CMK (cell line): ENCODE measurements around the gene PNLIPRP2.

ENCODE experiments used
- DNase-seq: peaks from one replicate; pipeline ENCODE4 v3.0.0-alpha.2; 2010; ENCODE audit warnings: low read depth

PNLIPRP2 gene

GRCh38 chr10:116612107-116612769, 8.5 kb upstream of the PNLIPRP2 start:
- no peak for DNase-seq

GRCh38 chr10:116613471-116613870, 7.3 kb upstream of the PNLIPRP2 start:
- DNase-seq = no peak

- no peak for DNase-seq
Measured at GRCh38 chr10:116614796-116615195, 6.0 kb upstream of the PNLIPRP2 start.

GRCh38 chr10:116615199-116615776, 5.5 kb upstream of the PNLIPRP2 start:
- no peak for DNase-seq

- no peak for DNase-seq
Measured at GRCh38 chr10:116621476-116621875, 723 bp downstream of the PNLIPRP2 start.

GRCh38 chr10:116621934-116622655, 1.3 kb downstream of the PNLIPRP2 start:
- DNase-seq = no peak

- DNase-seq = no peak
Measured at GRCh38 chr10:116625845-116626244, 5.1 kb downstream of the PNLIPRP2 start.

GRCh38 chr10:116626815-116627214, 6.1 kb downstream of the PNLIPRP2 start:
- no peak for DNase-seq

GRCh38 chr10:116627386-116627933, 6.7 kb downstream of the PNLIPRP2 start:
- no peak for DNase-seq

- DNase-seq = no peak
Measured at GRCh38 chr10:116629340-116629739, 8.6 kb downstream of the PNLIPRP2 start.

GRCh38 chr10:116630020-116630419, 9.3 kb downstream of the PNLIPRP2 start:
- DNase-seq = no peak

- no peak for DNase-seq
Measured at GRCh38 chr10:116631871-116632295, 11.1 kb downstream of the PNLIPRP2 start.

GRCh38 chr10:116632596-116633215, 12.0 kb downstream of the PNLIPRP2 start:
- no peak for DNase-seq

GRCh38 chr10:116633216-116633600, 12.5 kb downstream of the PNLIPRP2 start:
- no peak for DNase-seq

- DNase-seq = no peak
Measured at GRCh38 chr10:116634126-116634975, 13.6 kb downstream of the PNLIPRP2 start.

GRCh38 chr10:116636385-116636784, 15.6 kb downstream of the PNLIPRP2 start:
- no peak for DNase-seq

- no peak for DNase-seq
Measured at GRCh38 chr10:116636976-116637375, 16.2 kb downstream of the PNLIPRP2 start.

GRCh38 chr10:116637830-116638229, 17.1 kb downstream of the PNLIPRP2 start:
- no peak for DNase-seq

GRCh38 chr10:116646502-116646901, 25.7 kb downstream of the PNLIPRP2 start:
- no peak for DNase-seq

GRCh38 chr10:116648903-116649302, 28.1 kb downstream of the PNLIPRP2 start:
- no peak for DNase-seq

GRCh38 chr10:116653885-116654284, 33.1 kb downstream of the PNLIPRP2 start:
- DNase-seq = no peak

- DNase-seq = no peak
Measured at GRCh38 chr10:116654816-116655215, 34.1 kb downstream of the PNLIPRP2 start.
